Measurements from ENCODE around the gene KIR3DL2. TPM values are rescaled to one million over a fixed set of nuclear protein-coding genes. Genes with fewer than 3 reads are reported as not detected.
A peak's percentile ranks its signal among the peaks of the same experiment; 100 is the strongest.
"Not testable (repeated sequence)": the region's sequence is repeated elsewhere in the genome, so short reads cannot be mapped to it uniquely, and the experiment has no call there.

The KIR3DL2 gene
- total RNA-seq (1 to 10 TPM in 5 of 7 donors, under 1 TPM in 2; 0.39 to 2.7 (median 1.0) TPM), polyA plus RNA-seq (under 1 TPM; 0.13 to 0.59 (median 0.19) TPM)
- long read RNA-seq, donor 1: 0 reads
- long read RNA-seq, donor 2: 0 reads

- intact Hi-C loops (cut with DNase I; ENCODE audit: low total_unique reads); H3K4me3 ChIP-seq; H3K9me3 ChIP-seq; H3K27me3 ChIP-seq (replicated peaks in 1 of 7); DNase-seq; H3K36me3 ChIP-seq; H3K4me1 ChIP-seq: not testable (repeated sequence)
- WGBS, 5 donors: 82 to 90% (median 87%) methylated on average over 14 to 16 of the region's 16 CpGs
- peak within 1 kb of the TSS in 1 of 8 donors; percentile 14 for H3K27ac ChIP-seq
Observed at GRCh38 chr19:54850061-54850640, at the start of gene KIR3DL2. Gene KIR3DL2 (plus strand): TSS chr19:54850443. CDS start chr19:54850476, 33 bp downstream.

- Histone ChIP-seq H3K4me3 (peak within 1 kb of the TSS in 1 of 8 donors; percentile 48), H3K27ac (peak within 1 kb of the TSS in 3 of 8 donors; percentile 7 to 56 (median 48)), H3K9me3 (no peaks in the 10 kb centered on the region), H3K36me3 (no peaks in the 10 kb centered on the region), H3K4me1 (no peaks in the 10 kb centered on the region), H3K27me3 (replicated peaks in 1 of 7) (peaks cover 0 to 3% (median 0%) of the 10 kb centered on the region in 7 donors)
- TF ChIP-seq POLR2AphosphoS5 (IDR thresholded peaks at IDR 0.05) (peak in 2 of 3 donors; percentile 31 to 63), CTCF (IDR thresholded peaks at IDR 0.05 in 8 of 11, conservative IDR thresholded peaks at IDR 0.05 in 3 of 11) (no peak)
- DNase-seq: no peak
- WGBS, 5 donors: 65 to 93% (median 75%) methylated on average over 10 of the region's 10 CpGs
- intact Hi-C loops (cut with DNase I; ENCODE audit: low total_unique reads): no loop called here
Observed at GRCh38 chr19:54803410-54803809, 46.8 kb upstream of the KIR3DL2 start, which contains the start of gene KIR2DL4. Gene KIR2DL4 (plus strand): TSS chr19:54803610. CDS start chr19:54803652, 42 bp downstream.

GRCh38 chr19:54804101-54804500 is 46.1 kb upstream of the KIR3DL2 start:
- Histone ChIP-seq H3K27me3 (replicated peaks in 1 of 7) (peaks cover 0 to 4% (median 0%) of the 10 kb centered on the region in 7 donors), H3K36me3 (no peaks in the 10 kb centered on the region), H3K27ac (peak overlapping the region in 3 of 8 donors; percentile 7 to 56 (median 48)), H3K9me3 (no peaks in the 10 kb centered on the region), H3K4me3 (peak overlapping the region in 1 of 8 donors; percentile 48), H3K4me1 (no peaks in the 10 kb centered on the region)
- TF ChIP-seq POLR2A (IDR thresholded peaks at IDR 0.05): no peak
- no peak for TF ChIP-seq CTCF (IDR thresholded peaks at IDR 0.05 in 8 of 11, conservative IDR thresholded peaks at IDR 0.05 in 3 of 11)
- peak in 1 of 3 donors; percentile 16 for TF ChIP-seq POLR2AphosphoS5 (IDR thresholded peaks at IDR 0.05)
- no peak for DNase-seq
- 60 to 69% (median 65%) methylated on average over 5 of the region's 5 CpGs for WGBS, 5 donors
- intact Hi-C loops (cut with DNase I; ENCODE audit: low total_unique reads): no loop called here

GRCh38 chr19:54804571-54804970 is 45.7 kb upstream of the KIR3DL2 start:
- no peaks in the 10 kb centered on the region for H3K9me3 ChIP-seq
- no peaks in the 10 kb centered on the region for H3K36me3 ChIP-seq
- H3K4me3 ChIP-seq: peak overlapping the region in 1 of 8 donors; percentile 48
- intact Hi-C loops (cut with DNase I; ENCODE audit: low total_unique reads): no loop called here
- no peak for TF ChIP-seq POLR2AphosphoS5 (IDR thresholded peaks at IDR 0.05)
- TF ChIP-seq CTCF (IDR thresholded peaks at IDR 0.05 in 8 of 11, conservative IDR thresholded peaks at IDR 0.05 in 3 of 11): no peak
- TF ChIP-seq POLR2A (IDR thresholded peaks at IDR 0.05): no peak
- H3K27me3 ChIP-seq (replicated peaks in 1 of 7): peaks cover 0 to 9% (median 0%) of the 10 kb centered on the region in 7 donors
- 89 to 96% (median 91%) methylated on average over 10 of the region's 10 CpGs for WGBS, 5 donors
- no peaks in the 10 kb centered on the region for H3K4me1 ChIP-seq
- H3K27ac ChIP-seq: peak overlapping the region in 1 of 8 donors; percentile 56
- no peak for DNase-seq
